SKM-1 (cell line): ENCODE results near the gene FAM181A.

Source experiments
- DNase-seq: peaks from one replicate; lab custom pipeline; 2025; ENCODE audit not compliant: unreplicated experiment; lab: John Stamatoyannopoulos, UW

The FAM181A gene

GRCh38 chr14:93977171-93977570 lies 50.0 kb downstream of the FAM181A start:
- DNase-seq: no peak

DNA sequence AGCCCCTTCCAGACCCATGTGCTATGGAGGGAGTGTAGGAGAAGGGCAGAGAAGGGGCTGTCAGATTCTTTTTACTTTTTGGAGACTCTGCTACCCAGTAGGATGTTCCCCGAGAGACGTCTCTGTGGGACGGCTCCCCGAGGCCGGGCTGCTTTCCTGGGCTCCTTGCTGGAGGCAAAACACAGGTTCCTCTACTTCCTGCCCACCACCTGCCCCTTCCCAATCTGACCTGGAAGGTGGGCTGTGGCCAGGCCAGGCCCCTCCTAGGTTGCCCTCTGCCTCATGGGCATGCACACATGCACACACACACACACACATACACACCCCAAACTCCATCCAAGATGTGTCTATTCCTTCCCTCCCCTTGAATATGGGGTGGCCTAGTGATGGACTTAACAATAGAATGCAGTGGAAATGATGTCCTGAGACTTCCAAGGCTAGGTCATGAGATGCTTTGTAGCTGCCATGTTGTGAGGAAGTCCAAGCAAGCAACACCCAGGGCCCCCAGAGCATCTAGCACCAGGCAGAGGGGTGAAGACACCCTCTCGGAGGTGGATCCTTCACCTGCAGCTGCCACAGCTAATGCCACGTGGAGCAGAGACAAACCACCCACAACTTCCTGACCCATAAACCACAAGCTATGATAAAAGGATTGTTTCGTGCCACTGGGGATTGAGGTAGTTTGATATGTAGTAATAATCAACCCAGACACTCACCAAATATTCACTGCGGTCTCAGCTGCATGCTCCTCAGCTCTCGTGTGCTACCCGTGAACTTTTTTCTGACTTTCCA lies 50.8 kb downstream of the FAM181A start:
- DNase-seq: no peak

DNA sequence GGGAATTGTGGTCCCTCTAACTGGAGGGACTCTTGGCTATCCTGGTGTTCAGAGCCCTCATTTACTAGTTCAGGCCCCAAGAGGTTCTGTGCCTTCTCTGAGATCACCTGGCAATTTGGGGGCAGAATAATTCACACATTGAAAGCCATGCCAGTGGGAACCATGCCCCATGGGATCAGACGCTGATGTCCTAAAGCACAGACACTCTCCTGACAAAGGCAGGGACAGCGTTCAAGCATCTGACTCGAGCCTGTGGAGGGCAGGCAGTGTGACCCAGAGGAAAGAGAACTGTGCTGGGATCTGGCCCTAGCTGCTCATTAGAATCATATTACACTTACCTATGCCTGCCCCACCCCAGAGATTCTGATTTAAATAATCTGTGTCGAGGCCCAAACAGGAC lies 51.6 kb downstream of the FAM181A start:
- DNase-seq: no peak
